PFSK-1 (cell line): Measurements from ENCODE around the gene ATP5PF.

ENCODE experiments used
- FOXP2 ChIP-seq: optimal IDR thresholded peaks from 2 replicates; pipeline ENCODE3; 2011; ENCODE audit warnings: borderline replicate concordance, control low read depth, inconsistent platforms; ENCODE audit not compliant: insufficient read depth; ENCODE audit errors: extremely low read length, extremely low read depth
- POLR2AphosphoS5 ChIP-seq: IDR thresholded peaks from 2 replicates; pipeline ENCODE4 v1.6.1; 2012; ENCODE audit warnings: low read depth, mild to moderate bottlenecking, control low read depth, low read length, moderate library complexity
- SIN3A ChIP-seq: IDR thresholded peaks from 2 replicates; pipeline ENCODE4 v1.6.1; 2012; ENCODE audit warnings: mild to moderate bottlenecking, low read length, moderate library complexity, borderline replicate concordance; ENCODE audit not compliant: insufficient read depth
- TAF1 ChIP-seq: IDR thresholded peaks from 2 replicates; pipeline ENCODE4 v1.6.1; 2012; ENCODE audit warnings: low read length, control low read depth, borderline replicate concordance; ENCODE audit not compliant: insufficient read depth
- TF ChIP-seq, protein P1 (sequence below), 2 experiments: IDR thresholded peaks; 2 replicates each; pipeline versions ENCODE4 v1.6.1 to v1.8.0; 2011 to 2012; ENCODE audit warnings: low read depth in 2 of 2, low read length in 2 of 2, control low read depth in 1 of 2, inconsistent platforms in 1 of 2, mild to moderate bottlenecking in 1 of 2, moderate library complexity in 1 of 2; ENCODE audit not compliant: insufficient read depth in 1 of 2

ATP5PF gene

DNA sequence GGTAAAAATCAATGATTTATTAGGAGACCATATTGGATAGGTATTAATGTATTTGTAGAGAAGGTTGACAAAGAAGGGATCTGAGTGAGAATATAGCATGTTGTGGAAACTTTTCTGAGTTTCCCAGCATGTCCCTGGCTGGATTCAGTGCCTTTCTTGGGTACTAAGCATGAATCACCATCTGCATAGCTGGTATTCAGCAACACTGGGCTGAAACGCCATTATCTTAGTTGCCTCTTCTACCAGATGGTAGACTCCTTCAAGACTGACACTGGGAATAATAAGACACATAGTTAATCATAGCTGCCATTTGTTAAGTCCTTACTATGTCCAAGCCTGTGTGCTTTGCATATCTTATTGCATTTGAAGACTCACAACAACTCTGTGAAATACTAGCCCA, 45.5 kb downstream of the ATP5PF start:
- TF ChIP-seq FOXP2 (no peak), SIN3A (no peak), TAF1 (no peak), POLR2AphosphoS5 (no peak)
- TF ChIP-seq, protein P1, sequence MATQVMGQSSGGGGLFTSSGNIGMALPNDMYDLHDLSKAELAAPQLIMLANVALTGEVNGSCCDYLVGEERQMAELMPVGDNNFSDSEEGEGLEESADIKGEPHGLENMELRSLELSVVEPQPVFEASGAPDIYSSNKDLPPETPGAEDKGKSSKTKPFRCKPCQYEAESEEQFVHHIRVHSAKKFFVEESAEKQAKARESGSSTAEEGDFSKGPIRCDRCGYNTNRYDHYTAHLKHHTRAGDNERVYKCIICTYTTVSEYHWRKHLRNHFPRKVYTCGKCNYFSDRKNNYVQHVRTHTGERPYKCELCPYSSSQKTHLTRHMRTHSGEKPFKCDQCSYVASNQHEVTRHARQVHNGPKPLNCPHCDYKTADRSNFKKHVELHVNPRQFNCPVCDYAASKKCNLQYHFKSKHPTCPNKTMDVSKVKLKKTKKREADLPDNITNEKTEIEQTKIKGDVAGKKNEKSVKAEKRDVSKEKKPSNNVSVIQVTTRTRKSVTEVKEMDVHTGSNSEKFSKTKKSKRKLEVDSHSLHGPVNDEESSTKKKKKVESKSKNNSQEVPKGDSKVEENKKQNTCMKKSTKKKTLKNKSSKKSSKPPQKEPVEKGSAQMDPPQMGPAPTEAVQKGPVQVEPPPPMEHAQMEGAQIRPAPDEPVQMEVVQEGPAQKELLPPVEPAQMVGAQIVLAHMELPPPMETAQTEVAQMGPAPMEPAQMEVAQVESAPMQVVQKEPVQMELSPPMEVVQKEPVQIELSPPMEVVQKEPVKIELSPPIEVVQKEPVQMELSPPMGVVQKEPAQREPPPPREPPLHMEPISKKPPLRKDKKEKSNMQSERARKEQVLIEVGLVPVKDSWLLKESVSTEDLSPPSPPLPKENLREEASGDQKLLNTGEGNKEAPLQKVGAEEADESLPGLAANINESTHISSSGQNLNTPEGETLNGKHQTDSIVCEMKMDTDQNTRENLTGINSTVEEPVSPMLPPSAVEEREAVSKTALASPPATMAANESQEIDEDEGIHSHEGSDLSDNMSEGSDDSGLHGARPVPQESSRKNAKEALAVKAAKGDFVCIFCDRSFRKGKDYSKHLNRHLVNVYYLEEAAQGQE (IDR thresholded peaks at IDR 0.05; ENCODE audit: insufficient read depth in 1 of 2, low read depth in 2 of 2, low read length in 2 of 2): no peak

- TF ChIP-seq POLR2AphosphoS5: no peak
- TF ChIP-seq FOXP2: no peak
- TF ChIP-seq, protein P1 (IDR thresholded peaks at IDR 0.05; ENCODE audit: insufficient read depth in 1 of 2, low read depth in 2 of 2, low read length in 2 of 2): no peak
- TF ChIP-seq SIN3A: no peak
- TF ChIP-seq TAF1: no peak
These were observed 46.2 kb downstream of the ATP5PF start for GRCh38 chr21:25688275-25689155.

- no peak for TF ChIP-seq TAF1
- TF ChIP-seq FOXP2: no peak
- no peak for TF ChIP-seq POLR2AphosphoS5
- TF ChIP-seq, protein P1 (IDR thresholded peaks at IDR 0.05; ENCODE audit: insufficient read depth in 1 of 2, low read depth in 2 of 2, low read length in 2 of 2): no peak
- no peak for TF ChIP-seq SIN3A
These were observed 46.9 kb downstream of the ATP5PF start for GRCh38 chr21:25687787-25688186.

DNA sequence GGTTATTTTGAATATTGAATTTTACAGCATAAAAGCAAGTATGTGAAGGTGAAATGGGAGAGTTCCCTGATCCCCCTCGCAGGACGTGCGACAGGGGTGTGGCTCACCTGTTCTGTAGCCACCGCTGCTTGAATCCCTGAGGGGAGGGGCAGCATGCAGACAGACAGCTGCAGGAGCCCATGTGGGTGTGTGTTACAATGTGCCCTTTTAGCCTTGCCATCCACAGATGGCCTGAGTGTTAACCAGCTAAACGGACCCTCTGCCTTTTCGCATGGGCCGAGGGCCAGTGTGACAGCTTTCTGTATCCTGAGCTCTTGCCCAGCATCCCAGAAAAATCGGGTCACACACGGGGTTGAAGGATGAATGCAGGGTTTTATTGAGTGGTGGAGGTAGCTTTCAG, 52.3 kb downstream of the ATP5PF start:
- TF ChIP-seq FOXP2: no peak
- no peak for TF ChIP-seq TAF1
- TF ChIP-seq POLR2AphosphoS5: no peak
- TF ChIP-seq, protein P1 (IDR thresholded peaks at IDR 0.05; ENCODE audit: insufficient read depth in 1 of 2, low read depth in 2 of 2, low read length in 2 of 2): no peak
- no peak for TF ChIP-seq SIN3A
